Activated B cell treated with CpG ODN at 0.5 μM for 24 hours (primary cell): ENCODE data around the gene ETNK2. TPM values are rescaled to one million over a fixed set of nuclear protein-coding genes. Genes with fewer than 3 reads are reported as not detected.

Experiments used
- ATAC-seq: fragments of 200-7000 bp; cut with Tn5 transposase; one replicate; pipeline ENCODE4 v1.10.0; 2021; ENCODE audit warnings: low read depth, mild to moderate bottlenecking, moderate library complexity
- CTCF ChIA-PET: fragments of 350-600 bp; sonication (Branson Sonifier 250); formaldehyde crosslinking; loops from one replicate; lab custom pipeline; 2021; ENCODE audit warnings: antibody characterized with exemption; lab: Charles Lee
- POLR2A ChIA-PET: fragments of 350-600 bp; sonication (Branson Sonifier 250); formaldehyde crosslinking; loops from one replicate; lab custom pipeline; 2021; ENCODE audit warnings: antibody characterized with exemption; lab: Charles Lee
- DNase-seq: peaks from one replicate; pipeline ENCODE4 v3.0.0; 2022
- H3K27ac Mint-ChIP-seq: one replicate; pipeline ENCODE4 v1.8.0; 2020; ENCODE audit warnings: mixed read lengths
- H3K27me3 Mint-ChIP-seq: one replicate; pipeline ENCODE4 v1.8.0; 2021; ENCODE audit warnings: mixed read lengths
- H3K36me3 Mint-ChIP-seq: one replicate; pipeline ENCODE4 v1.8.0; 2021; ENCODE audit warnings: low read depth, mixed read lengths
- H3K4me1 Mint-ChIP-seq: one replicate; pipeline ENCODE4 v1.8.0; 2021; ENCODE audit warnings: mixed read lengths
- H3K4me3 Mint-ChIP-seq: one replicate; pipeline ENCODE4 v1.8.0; 2020; ENCODE audit warnings: mild to moderate bottlenecking, mixed read lengths
- H3K9me3 Mint-ChIP-seq: one replicate; pipeline ENCODE4 v1.8.0; 2020; ENCODE audit warnings: mixed read lengths
- CTCF ChIP-seq: fragments of 200-600 bp; IDR thresholded peaks from one replicate; pipeline ENCODE4 v1.8.0; 2022; ENCODE audit warnings: antibody characterized with exemption, mild to moderate bottlenecking
- intact Hi-C: fragments of 100-400 bp; cut with micrococcal nuclease; formaldehyde crosslinking; loops from one replicate; pipeline ENCODE4 v1.15.1; 2024
- total RNA-seq: library from RNA; stranded (reverse); gene quantifications from 2 replicates; pipeline ENCODE4 v1.2.3, GENCODE V29; 2022

The ETNK2 gene
- total RNA-seq, 1 donor from 2014 or later, result 0.16 TPM

GRCh38 chr1:204174958-204175357 lies 23.1 kb upstream of the ETNK2 start:
- Mint-ChIP-seq H3K4me3 (no peak overlapping the region), H3K36me3 (peaks cover 5% of the 10 kb centered on the region), H3K27ac (no peak overlapping the region), H3K27me3 (peaks cover 4% of the 10 kb centered on the region), H3K9me3 (peaks cover 11% of the 10 kb centered on the region), H3K4me1 (no peaks in the 10 kb centered on the region)
- no peak for ATAC-seq
- intact Hi-C loops, result no loop called here
- ChIA-PET POLR2A (no interaction called here), CTCF (no interaction called here)
- TF ChIP-seq CTCF, result no peak
- no peak for DNase-seq

- no peak for DNase-seq
- H3K4me1 Mint-ChIP-seq, result no peaks in the 10 kb centered on the region
- CTCF ChIA-PET, result interaction anchor here (2.3 kb wide), 1 partner anchor 10 kb away, joined by 9 read pairs; no protein-coding TSS in a partner anchor
- peaks cover 4% of the 10 kb centered on the region for H3K27me3 Mint-ChIP-seq
- ATAC-seq, result no peak
- no peak for TF ChIP-seq CTCF
- POLR2A ChIA-PET, result no interaction called here
- peaks cover 5% of the 10 kb centered on the region for H3K36me3 Mint-ChIP-seq
- intact Hi-C loops, result no loop called here
- H3K9me3 Mint-ChIP-seq, result peaks cover 20% of the 10 kb centered on the region
- no peak overlapping the region for H3K4me3 Mint-ChIP-seq
- H3K27ac Mint-ChIP-seq, result no peak overlapping the region
Observed at GRCh38 chr1:204172404-204173029, 20.7 kb upstream of the ETNK2 start.

DNA sequence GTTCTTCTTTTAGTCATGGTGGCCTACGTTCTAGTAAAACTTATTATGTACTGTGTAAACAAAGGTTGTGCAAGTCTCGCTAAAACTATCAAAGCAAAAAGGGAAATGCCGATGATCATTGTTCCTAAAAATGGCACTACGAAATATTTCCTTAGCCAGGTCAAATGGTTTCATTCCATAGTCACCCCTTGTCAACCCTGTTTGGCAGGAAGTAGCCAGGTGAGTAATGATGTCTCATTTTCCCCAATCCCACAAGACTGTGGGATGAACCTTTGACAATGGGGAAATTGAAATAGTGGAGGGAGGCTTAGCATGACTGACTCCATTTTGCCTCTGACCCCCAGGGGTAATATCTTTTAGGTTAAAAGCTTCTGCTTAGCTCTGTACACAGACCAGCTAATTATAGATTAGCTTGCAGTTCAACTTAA lies 19.9 kb upstream of the ETNK2 start:
- DNase-seq, result no peak
- ChIA-PET POLR2A (no interaction called here), CTCF (interaction anchor here (2.3 kb wide), 1 partner anchor 9 kb away, joined by 9 read pairs; no protein-coding TSS in a partner anchor)
- Mint-ChIP-seq H3K4me3 (no peak overlapping the region), H3K27ac (no peak overlapping the region), H3K9me3 (peaks cover 23% of the 10 kb centered on the region), H3K4me1 (no peaks in the 10 kb centered on the region), H3K27me3 (peaks cover 6% of the 10 kb centered on the region), H3K36me3 (peaks cover 5% of the 10 kb centered on the region)
- intact Hi-C loops, result no loop called here
- ATAC-seq, result no peak
- no peak for TF ChIP-seq CTCF

GRCh38 chr1:204170494-204171155 lies 18.8 kb upstream of the ETNK2 start:
- intact Hi-C loops, result no loop called here
- ATAC-seq (no peak), DNase-seq (no peak)
- TF ChIP-seq CTCF, result no peak
- Mint-ChIP-seq H3K4me3 (no peak overlapping the region), H3K27me3 (peaks cover 6% of the 10 kb centered on the region), H3K9me3 (peaks cover 23% of the 10 kb centered on the region), H3K27ac (no peak overlapping the region), H3K4me1 (no peaks in the 10 kb centered on the region), H3K36me3 (peaks cover 5% of the 10 kb centered on the region)
- ChIA-PET CTCF (no interaction called here), POLR2A (no interaction called here)

- H3K27me3 Mint-ChIP-seq, result peaks cover 6% of the 10 kb centered on the region
- H3K4me3 Mint-ChIP-seq, result no peak overlapping the region
- H3K4me1 Mint-ChIP-seq, result no peaks in the 10 kb centered on the region
- ChIA-PET POLR2A (no interaction called here), CTCF (no interaction called here)
- TF ChIP-seq CTCF, result no peak
- peaks cover 5% of the 10 kb centered on the region for H3K36me3 Mint-ChIP-seq
- H3K27ac Mint-ChIP-seq, result no peak overlapping the region
- intact Hi-C loops, result no loop called here
- H3K9me3 Mint-ChIP-seq, result peaks cover 23% of the 10 kb centered on the region
- no peak for ATAC-seq
- no peak for DNase-seq
Observed at GRCh38 chr1:204169858-204170257, 18.0 kb upstream of the ETNK2 start.
